NCI-H1105 treated with DMSO at 0.1 percent for 48 hours (cell line): ENCODE measurements around the gene DCTN4.

Source experiments
- DNase-seq: peaks from one replicate; lab custom pipeline; 2025; lab: John Stamatoyannopoulos, UW

DCTN4 gene

DNA sequence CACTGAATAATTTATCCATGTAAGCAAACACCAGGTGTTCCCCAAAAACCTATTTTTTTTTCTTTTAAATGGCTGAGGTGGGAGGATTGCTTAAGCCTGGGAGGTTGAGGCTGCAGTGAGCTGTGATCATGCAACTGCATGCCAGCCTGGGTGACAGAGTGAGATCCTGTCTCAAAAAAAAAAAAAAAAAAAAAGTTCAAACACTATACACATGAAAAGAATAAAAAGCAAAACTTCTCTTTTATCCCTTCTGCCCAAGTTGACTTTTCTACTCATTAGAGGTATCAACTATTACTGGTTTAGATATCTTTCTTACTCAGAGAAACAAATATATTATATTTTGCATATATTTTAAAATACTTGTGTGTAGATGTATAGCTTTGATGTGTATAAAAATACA lies 17.8 kb downstream of the DCTN4 start:
- no peak for DNase-seq

DNA sequence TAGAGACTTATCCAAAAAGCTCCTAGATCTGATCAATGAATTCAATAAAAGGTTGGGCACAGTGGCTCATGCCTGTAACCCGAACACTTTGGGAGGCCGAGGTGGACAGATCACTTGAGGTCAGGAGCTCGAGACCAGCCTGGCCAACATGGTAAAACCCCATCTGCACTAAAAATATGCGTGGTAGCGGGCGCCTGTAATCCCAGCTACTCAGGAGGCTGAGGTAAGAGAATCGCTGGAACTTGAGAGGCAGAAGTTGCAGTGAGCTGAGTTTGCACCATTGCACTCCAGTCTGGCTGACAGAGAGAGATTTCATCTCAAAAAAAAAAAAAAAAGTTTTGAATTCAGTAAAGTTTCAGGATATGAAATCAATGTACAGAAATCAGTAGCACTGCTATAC lies 20.0 kb downstream of the DCTN4 start:
- no peak for DNase-seq

DNA sequence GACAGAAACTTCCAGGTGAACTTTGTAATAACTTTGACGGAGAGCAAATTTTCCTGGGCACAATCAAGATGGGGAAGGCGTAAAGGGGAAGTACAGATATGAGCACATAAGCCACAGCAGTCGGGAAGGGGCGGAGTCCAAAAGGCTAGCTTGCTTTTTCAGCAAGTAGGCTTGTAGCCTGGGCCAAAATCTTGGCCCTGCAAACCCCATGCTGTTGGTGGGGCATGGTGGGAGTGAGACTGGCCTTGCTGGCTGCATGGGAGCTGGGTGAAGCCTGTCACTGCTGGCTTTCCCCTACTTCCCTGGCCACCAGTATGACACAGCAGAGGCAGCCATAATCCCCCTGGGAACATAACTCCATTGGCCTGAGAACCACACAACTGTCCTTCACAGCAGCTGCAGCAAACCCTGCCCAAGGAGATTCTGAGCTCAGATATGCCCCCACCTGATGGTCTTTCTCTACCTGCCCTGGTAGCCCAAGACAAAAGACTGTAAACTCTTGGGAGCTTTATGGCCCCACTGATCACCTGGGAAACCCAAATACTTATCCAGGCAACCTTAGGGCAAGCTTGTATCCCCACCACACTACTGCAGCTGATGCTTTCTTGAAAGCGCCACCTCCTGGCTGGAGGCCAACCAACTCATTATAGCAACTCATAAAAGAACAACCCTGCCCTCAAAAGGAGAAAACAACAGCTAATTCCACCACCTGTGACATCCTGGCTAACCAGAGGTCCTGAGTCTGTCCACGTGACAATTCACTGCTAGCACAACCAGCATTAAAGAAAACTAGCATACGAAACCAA lies 24.0 kb downstream of the DCTN4 start:
- DNase-seq: no peak

DNA sequence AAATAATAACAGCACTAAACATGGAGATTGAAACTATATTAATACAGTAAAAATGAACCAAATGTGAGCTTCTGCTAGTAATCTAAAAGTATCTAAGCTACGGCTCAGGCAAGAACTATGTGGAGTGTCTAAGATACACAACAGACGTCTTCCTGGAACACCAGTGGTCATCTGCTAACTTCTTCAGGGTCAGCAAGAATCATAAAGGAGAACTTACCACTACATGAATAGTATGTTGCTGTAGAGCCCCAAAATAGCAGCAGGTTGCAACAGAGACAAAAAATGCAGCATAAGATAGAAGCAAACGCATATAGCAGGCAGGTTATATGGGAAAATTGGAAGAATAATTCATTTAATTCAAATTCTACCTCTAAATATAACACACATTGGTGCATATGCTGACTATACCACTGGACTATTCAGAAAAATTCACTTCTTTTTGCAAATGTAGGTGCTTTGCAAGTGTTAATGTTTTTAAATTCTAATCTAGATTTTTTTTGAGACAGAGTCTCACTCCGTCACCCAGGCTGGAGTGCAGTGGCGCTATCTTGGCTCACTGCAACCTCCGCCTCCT lies 27.1 kb downstream of the DCTN4 start:
- no peak for DNase-seq

DNA sequence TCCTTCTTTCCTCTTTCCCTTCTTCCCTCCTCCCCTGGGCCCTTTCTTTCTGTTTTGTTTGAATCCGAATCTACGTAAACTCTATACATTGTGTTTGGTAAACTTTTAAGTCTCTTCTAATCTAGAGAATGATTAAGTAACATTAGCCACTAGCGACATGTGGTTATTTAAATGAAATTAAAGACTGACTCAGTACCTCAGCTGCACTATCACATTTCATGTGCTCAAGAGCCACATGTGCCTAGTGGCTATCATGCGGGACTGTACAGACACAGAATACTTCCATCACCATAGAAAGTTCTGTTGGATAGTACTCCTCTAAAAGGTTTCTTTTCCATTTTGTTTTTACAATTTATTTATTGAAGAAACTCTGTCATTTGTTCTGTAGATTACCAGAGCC lies 29.0 kb downstream of the DCTN4 start:
- no peak for DNase-seq

DNA sequence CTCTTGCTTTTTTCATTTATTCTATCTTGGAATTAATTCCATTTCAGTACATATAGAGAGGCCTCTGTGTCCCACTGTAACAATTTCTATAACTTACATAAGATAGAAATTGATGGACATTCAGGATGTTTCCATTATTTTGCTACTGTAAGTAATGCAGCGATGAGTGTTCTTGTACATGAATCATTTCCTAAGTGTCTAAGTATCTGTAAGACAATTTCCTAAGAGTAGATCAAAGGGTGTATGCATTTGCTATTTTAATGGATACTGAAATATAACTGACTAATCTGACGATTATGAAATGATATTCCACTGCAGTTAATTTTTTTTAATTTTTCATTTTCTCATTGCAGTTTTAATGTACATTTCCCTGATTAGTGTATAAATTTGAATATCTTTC lies 35.0 kb downstream of the DCTN4 start:
- DNase-seq: no peak

DNA sequence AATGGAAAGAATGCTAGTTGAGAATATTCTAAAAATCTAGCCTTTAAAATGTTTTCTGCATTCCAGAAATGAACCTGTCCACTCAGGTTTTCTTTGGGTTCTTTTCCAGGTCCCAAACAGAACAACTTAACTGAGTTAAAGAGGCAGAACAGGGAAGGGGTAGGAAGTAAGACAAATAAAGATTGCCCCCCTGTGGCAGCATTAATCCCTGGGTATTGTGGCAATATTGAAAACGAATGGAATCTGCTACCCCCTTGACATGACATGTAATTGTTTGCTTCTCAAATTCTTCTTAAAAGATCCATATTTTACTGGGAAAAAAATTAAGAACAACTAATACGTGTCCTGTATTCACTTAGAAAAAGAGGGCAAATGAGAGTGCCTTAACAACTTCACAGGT lies 48.7 kb downstream of the DCTN4 start:
- no peak for DNase-seq

DNA sequence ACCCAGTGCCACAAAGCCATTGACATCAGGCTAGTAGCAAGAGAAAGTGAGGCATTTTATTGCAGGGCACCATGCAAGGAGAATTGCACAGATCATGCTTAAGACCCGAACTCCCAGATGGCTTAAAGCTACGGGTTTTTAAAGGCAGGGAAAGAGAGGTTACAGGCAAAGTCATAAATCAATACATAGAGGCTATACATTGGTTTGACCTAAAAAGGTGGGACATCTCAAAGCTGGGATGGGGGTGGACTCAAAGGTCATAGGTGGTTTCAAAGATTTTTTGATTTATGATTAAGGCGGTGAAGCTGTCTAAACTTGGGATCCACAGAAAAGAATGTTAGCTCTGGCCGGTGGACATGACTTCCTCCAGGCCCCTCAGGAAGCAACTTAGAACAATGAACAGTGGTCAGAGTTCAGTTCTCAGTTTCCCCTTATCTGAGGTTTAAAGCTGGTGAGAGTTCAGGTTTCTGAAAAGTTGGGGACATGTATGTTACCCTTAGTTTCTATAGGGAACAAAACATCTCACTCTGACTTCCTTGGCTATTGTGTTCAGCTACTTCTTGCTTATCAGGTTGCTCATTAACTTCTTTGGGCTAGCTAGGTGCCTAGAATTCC lies 51.9 kb downstream of the DCTN4 start:
- no peak for DNase-seq

DNA sequence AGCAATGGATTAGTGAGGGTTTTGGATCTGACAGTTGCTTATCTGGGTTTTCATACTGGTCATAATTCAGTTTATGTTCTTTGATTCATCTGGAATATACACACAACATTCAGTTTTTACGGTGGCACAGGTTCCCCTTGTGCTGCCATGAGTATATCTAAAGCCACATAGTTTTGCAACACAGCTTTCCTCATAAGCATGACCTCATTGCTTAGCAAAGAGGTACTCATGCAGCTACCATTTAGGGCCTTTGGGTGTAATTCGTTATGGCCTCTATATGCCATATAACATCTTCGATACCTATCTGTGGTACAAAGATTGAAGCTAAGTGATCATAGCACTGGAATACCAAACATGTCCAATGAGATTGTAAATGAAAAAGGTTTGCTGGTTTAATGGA lies 55.1 kb downstream of the DCTN4 start:
- no peak for DNase-seq

DNA sequence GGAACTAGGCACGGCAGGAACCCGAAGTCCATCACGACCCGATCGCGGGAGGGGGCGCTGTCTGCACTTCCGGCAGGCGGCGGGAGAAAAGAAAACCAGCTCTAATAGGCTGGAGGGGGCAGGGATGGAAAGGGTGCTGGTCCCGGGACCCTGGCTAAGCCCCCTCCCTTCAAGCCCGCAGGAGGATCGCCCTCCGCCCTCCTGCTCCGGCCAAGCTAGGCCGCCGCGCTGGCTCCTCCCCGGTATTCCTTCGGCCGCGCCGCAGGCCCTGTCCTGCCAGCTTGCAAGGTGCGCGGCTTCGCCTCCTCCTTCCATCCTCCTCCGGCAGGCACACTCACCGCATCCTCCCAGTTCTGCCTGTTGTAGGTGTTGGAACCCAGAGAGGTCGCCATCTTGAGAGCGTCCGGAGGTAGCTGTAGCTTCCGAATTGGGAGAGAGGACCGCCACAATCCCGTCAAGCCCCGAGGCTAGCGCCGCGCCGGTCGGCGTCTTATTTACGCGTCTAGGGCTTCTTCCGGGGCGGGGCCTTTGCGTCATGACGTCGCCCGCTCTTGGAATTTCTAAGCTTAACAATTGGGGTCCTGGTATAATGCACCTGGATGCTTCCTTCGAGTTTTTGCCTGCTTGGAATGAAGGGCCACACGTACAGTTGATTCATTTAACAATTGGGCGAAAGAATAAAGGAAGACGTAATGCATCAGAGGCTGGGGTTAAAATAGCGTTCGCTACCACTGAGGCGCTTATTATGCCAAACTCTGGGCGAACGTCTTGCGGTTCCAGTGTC lies 58.0 kb downstream of the DCTN4 start, which contains the start of gene RBM22:
Gene RBM22, minus strand, starts transcription at position 469 of the 784 bp plus-strand sequence. Its CDS starts 77 bp downstream, at position 392.
- DNase-seq: peak; percentile 78

DNA sequence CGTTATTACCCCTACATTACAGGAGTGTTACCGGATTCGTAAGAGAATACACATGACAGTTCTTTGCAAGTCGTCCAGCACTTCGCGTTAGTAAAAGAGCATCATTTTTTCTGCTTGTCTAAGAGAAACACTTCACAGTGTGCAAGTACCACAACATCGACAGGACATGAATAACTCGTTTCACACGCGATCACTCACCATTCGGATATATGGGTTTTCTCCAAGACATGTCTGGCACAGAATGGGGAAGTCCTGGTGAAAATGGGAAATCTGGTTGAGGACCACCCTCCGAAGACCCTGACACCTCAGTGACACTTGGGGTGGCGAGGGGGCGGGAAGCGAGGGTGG lies 58.6 kb downstream of the DCTN4 start:
- no peak for DNase-seq

DNA sequence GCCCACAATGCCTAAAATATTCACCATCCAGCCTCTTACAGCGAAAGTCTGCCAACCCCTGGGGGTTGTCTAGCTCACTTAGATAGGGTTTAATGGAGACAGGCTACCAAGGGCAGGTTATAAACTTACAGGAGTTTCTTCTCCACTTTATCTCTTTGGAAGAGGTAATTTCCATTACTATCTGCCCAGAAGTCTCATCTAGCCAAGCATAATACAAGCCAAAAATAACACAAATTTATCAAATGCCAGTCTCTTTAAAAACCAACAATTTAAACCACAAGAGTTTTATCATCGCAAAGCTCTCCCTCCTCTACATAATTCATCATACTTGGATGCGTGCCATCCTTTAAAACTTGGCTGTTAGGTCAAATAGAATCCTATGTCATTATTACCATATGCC lies 64.2 kb downstream of the DCTN4 start:
- no peak for DNase-seq

DNA sequence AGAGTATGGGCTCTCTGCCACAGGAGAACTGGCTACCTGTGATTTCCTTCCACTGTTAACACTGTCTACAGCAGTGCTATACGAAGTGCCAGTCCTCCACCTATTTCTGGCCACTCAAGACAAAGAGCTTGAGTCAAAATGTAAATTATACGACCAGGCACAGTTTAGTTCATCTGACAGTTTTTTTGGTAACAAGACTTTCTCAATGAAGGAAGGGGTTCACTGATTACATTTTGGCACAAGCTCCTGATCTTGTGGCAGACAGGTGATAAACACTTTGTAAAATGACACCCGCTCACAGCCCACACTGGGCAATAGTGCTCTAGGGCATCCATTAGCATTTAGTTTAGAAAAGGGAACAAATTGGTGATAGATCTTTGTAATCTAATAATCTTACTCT lies 66.5 kb downstream of the DCTN4 start:
- no peak for DNase-seq

DNA sequence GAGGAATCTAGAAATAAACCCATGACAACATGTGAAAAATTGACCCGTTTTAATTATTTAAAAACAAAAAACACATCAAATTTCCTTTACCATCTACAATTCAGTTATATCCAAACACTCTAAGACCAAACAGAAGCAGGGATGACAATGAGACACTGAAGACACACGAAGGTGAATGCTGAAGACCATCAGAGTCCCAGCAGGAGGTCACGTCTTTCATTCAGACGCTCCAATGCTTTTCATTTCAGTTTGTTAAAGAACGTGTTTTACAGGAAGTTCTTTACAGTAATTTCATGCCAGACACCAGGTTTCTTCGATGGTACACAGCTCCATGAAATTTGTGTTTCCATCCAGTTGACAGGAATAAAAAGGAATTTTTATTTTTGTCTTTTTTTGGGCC lies 68.1 kb downstream of the DCTN4 start:
- DNase-seq: no peak

DNA sequence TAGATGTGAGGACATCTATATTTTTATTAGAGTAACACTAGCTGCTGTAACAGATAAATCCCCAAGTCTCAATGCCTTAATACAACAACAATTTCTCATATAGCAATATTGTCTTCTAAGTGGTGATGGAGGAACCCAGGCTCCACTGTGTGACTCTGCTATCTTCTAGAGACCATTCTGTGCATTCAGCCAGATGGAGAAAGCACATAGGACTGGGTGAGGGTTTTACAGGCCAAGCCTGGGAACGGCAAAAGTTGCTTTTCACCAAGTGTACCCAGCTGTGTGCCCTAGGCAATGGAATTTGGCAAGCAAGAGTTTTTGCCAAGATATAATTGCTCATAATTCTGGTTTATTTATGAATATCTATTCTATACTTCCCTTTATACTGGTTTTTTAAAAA lies 69.7 kb downstream of the DCTN4 start:
- no peak for DNase-seq

DNA sequence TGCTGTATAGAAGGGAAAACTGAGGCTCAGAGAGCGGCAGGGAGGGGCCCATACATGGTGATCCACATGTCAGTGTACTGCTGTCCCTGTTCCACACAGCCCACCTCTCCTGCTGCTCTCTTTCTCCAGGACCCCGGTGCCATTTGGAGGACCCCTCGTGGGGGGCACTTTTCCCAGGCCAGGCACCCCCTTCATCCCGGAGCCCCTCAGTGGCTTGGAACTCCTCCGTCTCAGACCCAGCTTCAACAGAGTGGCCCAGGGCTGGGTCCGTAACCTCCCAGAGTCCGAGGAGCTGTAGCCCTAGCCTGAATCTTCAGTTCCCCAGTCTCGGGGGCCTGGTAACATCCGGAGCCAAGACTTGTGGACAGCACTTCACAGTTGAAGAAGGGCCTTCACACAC lies 82.2 kb downstream of the DCTN4 start:
- DNase-seq: no peak

DNA sequence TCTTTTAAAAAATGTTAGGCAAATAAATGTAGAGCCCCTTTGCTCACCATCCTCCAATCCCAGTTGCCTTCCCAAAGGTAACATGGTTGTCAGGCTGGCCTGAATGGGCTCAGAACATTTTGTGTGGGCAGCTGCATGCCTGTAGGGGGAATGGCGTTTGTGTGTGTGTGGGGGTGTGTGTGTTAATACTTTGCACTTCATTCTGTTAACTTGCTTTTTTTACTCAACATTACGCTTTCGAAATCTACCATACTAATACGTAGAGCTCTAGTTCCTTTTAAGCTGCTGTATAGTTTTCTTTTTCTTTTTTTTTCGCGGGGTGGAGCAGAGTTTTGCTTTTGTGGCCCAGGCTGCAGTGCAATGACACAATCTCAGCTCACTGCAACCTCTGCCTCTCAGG lies 83.7 kb downstream of the DCTN4 start:
- DNase-seq: no peak

DNA sequence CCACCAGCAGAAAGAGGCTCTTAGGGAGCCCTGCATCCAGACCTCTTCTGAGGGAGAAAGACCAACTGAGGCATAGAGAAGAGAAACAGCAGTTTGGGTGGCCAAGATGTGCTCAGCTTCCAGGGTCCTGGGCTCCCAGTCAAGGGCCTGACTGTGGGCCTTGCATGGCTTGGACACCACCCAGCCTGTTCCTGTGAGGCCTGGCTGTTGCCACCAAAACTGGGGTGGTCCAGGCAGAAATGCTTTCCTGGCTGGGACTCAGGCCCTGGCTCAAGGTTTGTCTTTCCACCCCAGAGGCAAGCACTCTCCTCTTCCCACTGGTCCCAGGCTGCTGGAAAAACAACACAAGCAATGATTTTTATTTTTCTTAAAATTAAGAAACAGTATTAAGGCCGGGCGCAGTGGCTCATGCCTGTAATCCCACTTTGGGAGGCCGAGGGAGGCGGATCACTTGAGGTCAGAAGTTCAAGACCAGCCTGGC lies 84.4 kb downstream of the DCTN4 start:
- DNase-seq: no peak

DNA sequence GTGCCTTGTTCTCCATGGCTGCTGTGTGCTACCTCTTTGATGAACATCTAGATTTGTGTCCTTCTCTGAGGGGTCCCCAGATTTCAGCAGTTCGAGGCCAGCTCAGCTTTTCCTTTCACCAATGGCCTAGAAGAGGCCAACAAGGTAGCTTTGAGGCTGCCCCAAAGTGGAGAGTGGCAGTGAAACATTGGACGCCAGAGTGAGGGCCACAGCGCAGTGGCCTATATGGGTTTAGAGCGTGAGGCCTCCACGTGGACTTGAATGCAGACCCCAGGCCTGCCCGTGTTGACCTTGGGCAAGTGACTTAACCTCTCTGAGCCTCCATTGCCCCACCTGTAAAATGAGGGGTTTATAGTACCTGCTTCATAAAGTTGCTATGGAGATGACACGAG lies 85.9 kb downstream of the DCTN4 start:
- DNase-seq: no peak

DNA sequence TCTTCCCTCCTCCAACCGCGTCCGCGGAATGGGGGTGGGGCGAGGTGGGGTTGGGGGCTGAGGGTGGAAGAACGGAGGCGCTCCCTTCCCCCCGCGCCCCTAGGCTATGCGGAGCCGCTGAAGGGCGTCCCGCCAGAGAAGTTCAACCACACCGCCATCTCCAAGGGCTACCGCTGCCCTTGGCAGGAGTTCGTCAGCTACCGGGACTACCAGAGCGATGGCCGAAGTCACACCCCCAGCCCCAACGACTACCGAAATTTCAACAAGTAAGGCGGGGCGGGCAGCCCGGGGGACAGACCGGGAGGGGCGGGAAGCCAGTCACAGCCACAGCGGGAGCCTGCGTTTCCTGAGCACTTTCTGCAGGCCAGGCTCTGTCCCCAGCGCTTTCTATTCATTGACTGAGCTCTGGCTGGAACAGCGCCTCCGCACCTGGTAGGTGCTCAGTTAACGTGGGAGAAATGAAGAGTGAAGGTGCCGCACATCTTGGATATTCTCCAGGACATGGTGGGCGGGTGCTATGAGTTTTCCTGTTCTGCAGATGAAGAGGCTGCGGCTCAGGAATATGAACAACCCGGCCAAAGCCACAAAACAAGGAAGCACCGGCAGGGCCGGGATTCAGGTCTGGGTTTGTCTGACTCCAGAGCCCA lies 86.5 kb downstream of the DCTN4 start:
- no peak for DNase-seq

DNA sequence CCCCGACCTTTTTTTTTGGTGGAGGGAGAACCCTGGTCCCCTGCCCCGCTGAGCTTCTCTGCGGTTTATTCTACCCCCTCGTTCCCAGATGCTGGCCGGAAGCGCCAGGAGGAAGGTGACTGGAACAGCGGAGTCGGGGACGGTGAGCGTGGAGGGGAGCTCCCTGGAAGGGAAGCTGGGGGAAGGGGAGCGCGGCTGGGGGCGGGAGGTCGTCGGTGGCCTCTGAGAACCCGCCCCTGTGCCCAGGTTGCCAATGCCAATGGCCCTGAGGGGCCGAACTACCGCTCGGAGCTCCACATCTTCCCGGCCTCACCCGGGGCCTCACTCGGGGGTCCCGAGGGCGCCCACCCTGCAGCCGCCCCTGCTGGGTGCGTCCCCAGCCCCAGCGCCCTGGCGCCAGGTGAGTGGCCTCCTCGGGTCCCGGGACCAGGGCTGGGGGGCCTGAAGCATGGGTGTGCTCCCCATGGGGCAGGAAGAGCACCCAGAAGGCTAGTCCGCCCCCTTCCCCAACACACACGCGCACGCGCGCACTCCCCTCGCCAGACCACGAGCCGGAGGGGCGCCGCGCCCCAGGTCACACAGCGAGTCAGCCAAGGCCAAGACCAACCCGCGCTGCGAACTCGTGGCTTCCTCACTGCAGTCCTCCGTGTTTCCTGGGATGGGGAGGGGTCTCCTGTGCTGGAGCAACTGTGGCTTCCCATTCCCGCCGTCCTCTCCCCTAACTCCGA lies 87.1 kb downstream of the DCTN4 start:
- no peak for DNase-seq

DNA sequence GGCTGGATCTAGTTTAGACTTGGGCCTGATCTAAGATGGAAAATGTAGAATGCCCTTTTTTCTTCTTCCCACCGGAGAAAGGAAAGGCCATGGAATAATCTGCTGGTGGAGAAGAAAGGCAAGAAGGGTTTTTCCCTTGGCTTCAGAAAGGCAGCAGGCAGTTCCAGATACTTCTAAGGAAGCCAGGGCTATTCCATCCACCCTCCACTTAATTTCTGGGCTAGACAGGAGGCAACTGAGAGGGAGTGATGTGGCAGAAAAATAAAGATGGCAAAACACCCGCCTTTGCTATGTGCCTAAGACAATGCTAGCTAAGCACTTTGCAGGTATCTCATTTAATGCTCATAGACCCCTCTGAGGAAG lies 87.9 kb downstream of the DCTN4 start:
- DNase-seq: no peak
